ENCODE measurements around the gene GRIA1.

The GRIA1 gene

DNA sequence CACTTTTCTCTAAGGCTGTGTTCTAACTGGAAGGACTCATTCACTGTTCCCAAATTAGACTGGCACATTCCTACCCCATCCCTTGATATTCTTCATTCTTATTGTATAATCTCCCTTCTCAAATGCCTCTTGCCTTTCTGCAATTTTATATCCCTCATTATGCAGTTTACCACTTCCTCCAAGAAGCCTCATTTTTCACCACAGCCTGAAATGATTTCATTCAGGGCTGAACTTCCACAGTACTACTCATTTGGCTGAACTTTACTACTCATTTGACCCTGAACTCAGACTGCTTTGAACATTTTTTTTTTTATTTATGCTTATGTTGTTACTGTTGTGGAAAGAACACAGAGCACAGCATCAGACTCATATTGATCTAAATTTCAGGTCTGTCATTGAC lies 32.7 kb downstream of the GRIA1 start:
- no peak overlapping the region for H3K4me3 ChIP-seq (replicated peaks in 1 of 2; ENCODE audit: low read depth in 2 of 2, low read length in 2 of 2)
- peak; percentile 17 to 74 for DNase-seq (ENCODE audit: low read depth in 2 of 2)
- TF ChIP-seq, protein P1, sequence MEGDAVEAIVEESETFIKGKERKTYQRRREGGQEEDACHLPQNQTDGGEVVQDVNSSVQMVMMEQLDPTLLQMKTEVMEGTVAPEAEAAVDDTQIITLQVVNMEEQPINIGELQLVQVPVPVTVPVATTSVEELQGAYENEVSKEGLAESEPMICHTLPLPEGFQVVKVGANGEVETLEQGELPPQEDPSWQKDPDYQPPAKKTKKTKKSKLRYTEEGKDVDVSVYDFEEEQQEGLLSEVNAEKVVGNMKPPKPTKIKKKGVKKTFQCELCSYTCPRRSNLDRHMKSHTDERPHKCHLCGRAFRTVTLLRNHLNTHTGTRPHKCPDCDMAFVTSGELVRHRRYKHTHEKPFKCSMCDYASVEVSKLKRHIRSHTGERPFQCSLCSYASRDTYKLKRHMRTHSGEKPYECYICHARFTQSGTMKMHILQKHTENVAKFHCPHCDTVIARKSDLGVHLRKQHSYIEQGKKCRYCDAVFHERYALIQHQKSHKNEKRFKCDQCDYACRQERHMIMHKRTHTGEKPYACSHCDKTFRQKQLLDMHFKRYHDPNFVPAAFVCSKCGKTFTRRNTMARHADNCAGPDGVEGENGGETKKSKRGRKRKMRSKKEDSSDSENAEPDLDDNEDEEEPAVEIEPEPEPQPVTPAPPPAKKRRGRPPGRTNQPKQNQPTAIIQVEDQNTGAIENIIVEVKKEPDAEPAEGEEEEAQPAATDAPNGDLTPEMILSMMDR (IDR thresholded peaks at IDR 0.05; ENCODE audit: low read depth, low read length) = no peak

DNA sequence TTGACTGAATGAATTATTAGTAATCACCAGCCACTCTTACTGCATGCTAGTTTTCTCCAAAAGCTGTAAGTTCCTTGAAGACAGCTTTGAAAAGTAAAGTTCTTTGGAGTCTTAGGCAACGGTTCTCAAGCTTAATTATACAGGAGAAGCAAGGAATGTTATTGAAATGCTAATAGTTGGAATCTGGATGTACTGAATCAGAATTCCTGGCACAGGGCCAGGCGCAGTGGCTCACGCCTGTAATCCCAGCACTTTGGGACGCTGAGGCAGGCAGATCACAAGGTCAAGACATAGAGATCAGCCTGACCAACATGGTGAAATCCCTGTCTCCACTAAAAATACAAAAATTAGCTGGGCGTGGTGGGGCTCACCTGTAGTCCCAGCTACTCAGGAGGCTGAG lies 33.4 kb downstream of the GRIA1 start:
- TF ChIP-seq, protein P1 (IDR thresholded peaks at IDR 0.05; ENCODE audit: low read depth, low read length) = no peak
- no peak overlapping the region for H3K4me3 ChIP-seq (replicated peaks in 1 of 2; ENCODE audit: low read depth in 2 of 2, low read length in 2 of 2)
- peak; percentile 54 to 82 for DNase-seq (ENCODE audit: low read depth in 2 of 2)

DNA sequence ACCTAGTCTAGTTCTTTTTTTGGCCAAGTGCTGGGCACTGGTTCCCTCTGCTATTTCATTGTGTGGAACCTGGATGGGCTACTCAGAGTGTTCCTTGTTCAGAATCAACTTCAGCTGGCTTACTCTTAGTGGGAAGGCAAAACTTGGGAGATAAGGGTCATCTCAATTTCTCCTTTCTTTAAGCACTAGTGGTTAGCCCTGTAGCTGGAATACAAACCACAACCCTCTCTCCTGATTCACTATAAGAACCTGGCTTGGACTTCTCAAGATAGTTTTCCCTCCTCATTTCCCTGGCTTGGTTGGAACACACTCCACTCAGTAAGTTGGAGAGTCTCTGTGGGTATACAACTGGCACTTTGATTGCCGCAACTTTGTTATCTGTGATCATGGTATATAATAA lies 35.1 kb downstream of the GRIA1 start:
- DNase-seq (ENCODE audit: low read depth in 2 of 2) = no peak
- TF ChIP-seq, protein P1 (IDR thresholded peaks at IDR 0.05; ENCODE audit: low read depth, low read length) = no peak
- H3K4me3 ChIP-seq (replicated peaks in 1 of 2; ENCODE audit: low read depth in 2 of 2, low read length in 2 of 2) = no peak overlapping the region

DNA sequence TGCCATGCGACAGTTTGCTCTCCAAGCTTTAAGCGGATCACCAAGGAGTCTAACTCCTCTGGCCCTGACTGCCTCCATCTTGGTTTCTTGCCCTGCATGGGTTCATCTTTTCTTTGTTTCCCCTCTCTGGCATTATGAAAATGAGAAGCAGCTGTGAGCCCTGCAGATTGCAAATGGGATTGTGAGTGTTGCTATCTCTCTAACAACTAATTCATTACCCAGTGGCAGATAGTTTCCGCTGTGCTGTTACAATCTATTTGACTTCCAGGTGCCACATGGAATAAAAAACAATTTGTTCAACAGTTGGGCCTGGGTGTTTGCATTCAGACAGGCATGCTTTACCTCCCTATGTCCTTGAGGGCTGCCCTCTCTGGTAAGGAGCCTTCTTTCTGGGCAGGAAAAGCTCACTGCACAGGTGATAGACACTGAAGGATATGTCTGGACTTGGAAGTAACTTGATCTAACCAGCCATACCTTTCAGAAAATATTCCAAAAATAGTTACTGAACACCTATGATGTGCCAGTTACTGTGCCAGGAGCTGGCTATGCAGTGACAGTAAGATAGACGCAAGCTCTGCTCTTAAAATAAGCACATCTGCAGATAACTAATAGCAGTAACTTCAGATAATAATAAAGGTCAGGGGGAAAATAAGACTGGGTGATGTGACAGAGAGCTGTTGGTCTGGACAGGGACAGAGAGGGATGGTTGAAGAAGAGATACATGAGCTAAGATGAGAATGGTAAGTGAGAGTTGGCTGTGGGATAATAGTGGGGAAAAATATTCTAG lies 40.1 kb downstream of the GRIA1 start:
- TF ChIP-seq, protein P1 (IDR thresholded peaks at IDR 0.05; ENCODE audit: low read depth, low read length) = no peak
- DNase-seq (ENCODE audit: low read depth in 2 of 2) = no peak

DNA sequence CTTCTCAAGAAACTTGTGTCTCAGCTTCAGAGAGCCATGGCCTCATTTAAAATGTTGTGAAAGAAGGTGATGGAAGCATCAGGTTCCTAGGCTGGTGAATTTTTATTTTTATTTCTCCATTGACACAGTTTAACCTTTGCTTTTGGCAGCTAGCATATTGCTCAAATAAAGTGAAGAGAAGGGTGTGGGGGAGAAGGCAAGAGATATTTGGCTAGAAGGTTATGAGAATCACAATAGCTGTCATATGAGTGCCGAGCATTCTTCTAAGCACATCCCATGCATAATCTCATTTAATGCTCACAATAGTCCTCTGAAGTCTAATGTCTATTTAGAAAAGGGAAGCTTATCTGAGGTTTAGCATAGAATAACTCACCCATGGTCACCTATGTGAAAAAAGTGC lies 43.1 kb downstream of the GRIA1 start:
- TF ChIP-seq, protein P1 (IDR thresholded peaks at IDR 0.05; ENCODE audit: low read depth, low read length) = no peak
- no peak for DNase-seq (ENCODE audit: low read depth in 2 of 2)
- no peak overlapping the region for H3K4me3 ChIP-seq (replicated peaks in 1 of 2; ENCODE audit: low read depth in 2 of 2, low read length in 2 of 2)

More for the DNA sequence above, 40.1 kb downstream of the GRIA1 start:
- no peak overlapping the region for H3K4me3 ChIP-seq (replicated peaks in 1 of 2; ENCODE audit: low read depth in 2 of 2, low read length in 2 of 2)

DNA sequence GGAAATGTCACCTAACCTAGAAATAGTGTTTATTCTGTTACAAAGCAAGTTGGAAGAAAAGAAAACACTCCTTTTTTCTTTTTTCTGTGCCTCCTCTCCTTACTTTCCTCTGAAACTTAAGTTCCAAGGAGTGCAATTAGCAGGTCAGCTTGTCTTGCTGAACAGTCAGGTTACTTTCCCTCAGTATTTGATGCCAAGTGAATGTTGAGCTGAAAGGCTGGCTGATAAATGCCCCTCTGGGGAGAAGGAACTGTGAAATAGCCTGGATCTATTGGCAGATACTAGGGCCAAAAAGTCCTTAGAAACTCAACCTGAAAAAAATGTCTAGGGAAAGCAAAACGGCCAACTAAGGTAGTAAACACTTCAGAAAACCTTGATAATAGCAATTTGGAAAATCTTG lies 43.6 kb downstream of the GRIA1 start:
- DNase-seq (ENCODE audit: low read depth in 2 of 2) = no peak
- TF ChIP-seq, protein P1 (IDR thresholded peaks at IDR 0.05; ENCODE audit: low read depth, low read length) = no peak
- H3K4me3 ChIP-seq (replicated peaks in 1 of 2; ENCODE audit: low read depth in 2 of 2, low read length in 2 of 2) = no peak overlapping the region

GRCh38 chr5:153537207-153537606 lies 46.7 kb downstream of the GRIA1 start:
- TF ChIP-seq, protein P1 (IDR thresholded peaks at IDR 0.05; ENCODE audit: low read depth, low read length) = no peak
- no peak for DNase-seq (ENCODE audit: low read depth in 2 of 2)
- no peak overlapping the region for H3K4me3 ChIP-seq (replicated peaks in 1 of 2; ENCODE audit: low read depth in 2 of 2, low read length in 2 of 2)
